Esophagus muscularis mucosa (tissue), 4 donors: ENCODE results near the gene GRIK4. TPM values are rescaled to one million over a fixed set of nuclear protein-coding genes. Genes with fewer than 3 reads are reported as not detected.

Experiments used
- DNase-seq: peaks from one replicate; pipeline ENCODE4 v3.0.0-alpha.2; 2017; ENCODE audit errors: extremely low spot score
- H3K27ac ChIP-seq, 4 donors: fragments of 200-600 bp; sonication (generic); replicated peaks in 1 of 4; 1 replicate in 3 of 4; 2 replicates in 1 of 4; pipeline ENCODE4 v1.5.1; 2016 to 2019; ENCODE audit warnings: mild to moderate bottlenecking in 1 of 4
- H3K27me3 ChIP-seq, 4 donors: fragments of 200-600 bp; sonication (generic); one replicate each; pipeline versions ENCODE4 v1.5.1 to v1.6.0; 2016 to 2019
- H3K36me3 ChIP-seq, 4 donors: fragments of 200-600 bp; sonication (generic); one replicate each; pipeline ENCODE4 v1.5.1; 2016 to 2019
- H3K4me1 ChIP-seq, 4 donors: fragments of 200-600 bp; sonication (generic); one replicate each; pipeline ENCODE4 v1.5.1; 2016 to 2019
- H3K4me3 ChIP-seq, 4 donors: fragments of 200-600 bp; sonication (generic); 1 replicate in 2 of 4; 2 replicates in 2 of 4; pipeline ENCODE4 v1.5.1; 2016 to 2019; ENCODE audit warnings: mild to moderate bottlenecking in 4 of 4, moderate library complexity in 1 of 4
- H3K9me3 ChIP-seq, 4 donors: fragments of 200-600 bp; sonication (generic); 1 replicate in 3 of 4; 2 replicates in 1 of 4; pipeline ENCODE4 v1.5.1; 2016 to 2019
- CTCF ChIP-seq, 3 experiments: fragments of 200-600 bp in 2 of 3; fragments of 450-650 bp in 1 of 3; sonication (generic) in 2 of 3; IDR thresholded peaks; one replicate each; pipeline ENCODE4 v1.5.1; 2017 to 2019; ENCODE audit warnings: antibody characterized with exemption in 3 of 3, mild to moderate bottlenecking in 2 of 3, moderate library complexity in 1 of 3
- EP300 ChIP-seq: sonication (generic); formaldehyde crosslinking; IDR thresholded peaks from one replicate; pipeline ENCODE4 v1.6.1; 2017; ENCODE audit warnings: antibody characterized with exemption
- POLR2A ChIP-seq: fragments of 450-650 bp; IDR thresholded peaks from one replicate; pipeline ENCODE4 v1.6.1; 2017; ENCODE audit warnings: antibody characterized with exemption, moderate library complexity, mild to moderate bottlenecking, low read depth
- POLR2AphosphoS5 ChIP-seq, 2 donors: sonication (generic); formaldehyde crosslinking; IDR thresholded peaks; one replicate each; pipeline ENCODE4 v1.6.1; 2017; ENCODE audit warnings: antibody characterized with exemption in 2 of 2
- WGBS: methylation state at CpG from one replicate; pipeline ENCODE4 v1.1.5; 2018; 5-methylcytosine and 5-hydroxymethylcytosine counted together
- intact Hi-C: fragments of 100-400 bp; cut with DNase I; formaldehyde crosslinking; loops from one replicate; pipeline ENCODE4 v1.15.1; 2023
- total RNA-seq, 4 donors: library from RNA; depleted of rRNA; stranded (reverse); fragments of >200 nt; gene quantifications; one replicate each; pipeline versions ENCODE4 v1.1.0 to v1.2.1, GENCODE V29; 2016

Gene GRIK4
- total RNA-seq, 4 donors from 2014 or later: 0.13 to 0.83 (median 0.43) TPM

- no peak for DNase-seq
- no peak overlapping the region for H3K4me3 ChIP-seq
- TF ChIP-seq CTCF (IDR thresholded peaks at IDR 0.05) (no peak), POLR2A (no peak), EP300 (no peak), POLR2AphosphoS5 (IDR thresholded peaks at IDR 0.05) (no peak)
- H3K27me3 ChIP-seq: peaks cover 0 to 12% (median 2%) of the 10 kb centered on the region in 4 donors
- H3K9me3 ChIP-seq: no peaks in the 10 kb centered on the region
- 90% methylated on average over 13 of the region's 13 CpGs for WGBS
- intact Hi-C loops: no loop called here
- no peak overlapping the region for H3K27ac ChIP-seq
- H3K4me1 ChIP-seq: peaks cover 0 to 4% (median 2%) of the 10 kb centered on the region in 4 donors
- H3K36me3 ChIP-seq: no peaks in the 10 kb centered on the region
Observed at GRCh38 chr11:120536091-120536796, 24.7 kb downstream of the GRIK4 start.

GRCh38 chr11:120536797-120537169 lies 25.2 kb downstream of the GRIK4 start:
- 90% methylated on average over 10 of the region's 11 CpGs for WGBS
- intact Hi-C loops: no loop called here
- Histone ChIP-seq H3K36me3 (no peaks in the 10 kb centered on the region), H3K4me3 (no peak overlapping the region), H3K27me3 (peaks cover 0 to 6% (median 2%) of the 10 kb centered on the region in 4 donors), H3K4me1 (peaks cover 0 to 4% (median 2%) of the 10 kb centered on the region in 4 donors), H3K9me3 (peaks cover 0 to 5% (median 0%) of the 10 kb centered on the region in 4 donors), H3K27ac (no peak overlapping the region)
- DNase-seq: no peak
- no peak for TF ChIP-seq CTCF (IDR thresholded peaks at IDR 0.05)
- no peak for TF ChIP-seq POLR2AphosphoS5 (IDR thresholded peaks at IDR 0.05)
- no peak for TF ChIP-seq EP300
- no peak for TF ChIP-seq POLR2A

- H3K4me1 ChIP-seq: no peaks in the 10 kb centered on the region
- peaks cover 0 to 3% (median 0%) of the 10 kb centered on the region in 4 donors for H3K27me3 ChIP-seq
- intact Hi-C loops: no loop called here
- TF ChIP-seq EP300 (no peak), CTCF (IDR thresholded peaks at IDR 0.05) (no peak), POLR2A (no peak), POLR2AphosphoS5 (IDR thresholded peaks at IDR 0.05) (no peak)
- no peak overlapping the region for H3K4me3 ChIP-seq
- 94% methylated on average over 10 of the region's 12 CpGs for WGBS
- no peak overlapping the region for H3K27ac ChIP-seq
- no peaks in the 10 kb centered on the region for H3K36me3 ChIP-seq
- peaks cover 0 to 6% (median 0%) of the 10 kb centered on the region in 4 donors for H3K9me3 ChIP-seq
- DNase-seq: no peak
Observed at GRCh38 chr11:120537996-120538395, 26.4 kb downstream of the GRIK4 start.

DNA sequence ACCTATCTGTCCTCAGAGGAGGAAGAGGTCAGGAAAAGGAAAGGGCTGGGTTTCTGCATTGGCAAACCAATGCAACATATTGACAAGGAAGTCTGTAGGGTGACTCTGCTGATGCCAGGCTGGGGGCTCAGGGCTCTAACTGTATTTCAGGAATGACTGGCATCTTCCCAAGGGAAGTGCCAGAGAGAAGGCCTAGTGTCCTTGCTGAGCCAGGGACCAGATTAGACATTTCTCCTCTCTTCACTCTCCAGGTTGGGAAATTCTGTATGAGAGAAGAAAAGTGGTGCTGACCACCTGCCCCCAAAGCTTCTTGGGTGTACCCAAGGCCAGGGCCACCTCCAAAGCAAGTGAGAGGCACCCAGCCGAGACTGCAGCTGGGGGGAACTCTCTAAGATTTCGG lies 27.2 kb downstream of the GRIK4 start:
- 100% methylated on average over 2 of the region's 2 CpGs for WGBS
- Histone ChIP-seq H3K9me3 (peaks cover 0 to 6% (median 0%) of the 10 kb centered on the region in 4 donors), H3K4me1 (no peaks in the 10 kb centered on the region), H3K36me3 (no peaks in the 10 kb centered on the region), H3K27ac (no peak overlapping the region), H3K4me3 (no peak overlapping the region), H3K27me3 (peaks cover 0 to 2% (median 0%) of the 10 kb centered on the region in 4 donors)
- no peak for TF ChIP-seq EP300
- no peak for TF ChIP-seq POLR2AphosphoS5 (IDR thresholded peaks at IDR 0.05)
- no peak for TF ChIP-seq CTCF (IDR thresholded peaks at IDR 0.05)
- TF ChIP-seq POLR2A: no peak
- no peak for DNase-seq
- intact Hi-C loops: no loop called here
